C4-2B (cell line): ENCODE data around the gene FBXO34.
"Not testable (repeated sequence)": the region's sequence is repeated elsewhere in the genome, so short reads cannot be mapped to it uniquely, and the experiment has no call there.

ENCODE experiments used
- H3K27ac ChIP-seq: fragments of 450-650 bp; 2 replicates; pipeline ENCODE4 v1.5.1; 2017
- ZFX ChIP-seq: fragments of 450-650 bp; IDR thresholded peaks from 2 replicates; pipeline ENCODE4 v1.6.1; 2017
- TF ChIP-seq, protein P1 (sequence below): fragments of 450-650 bp; conservative IDR thresholded peaks from 2 replicates; pipeline ENCODE4 v1.5.1; 2017; ENCODE audit warnings: mild to moderate bottlenecking

FBXO34 gene

DNA sequence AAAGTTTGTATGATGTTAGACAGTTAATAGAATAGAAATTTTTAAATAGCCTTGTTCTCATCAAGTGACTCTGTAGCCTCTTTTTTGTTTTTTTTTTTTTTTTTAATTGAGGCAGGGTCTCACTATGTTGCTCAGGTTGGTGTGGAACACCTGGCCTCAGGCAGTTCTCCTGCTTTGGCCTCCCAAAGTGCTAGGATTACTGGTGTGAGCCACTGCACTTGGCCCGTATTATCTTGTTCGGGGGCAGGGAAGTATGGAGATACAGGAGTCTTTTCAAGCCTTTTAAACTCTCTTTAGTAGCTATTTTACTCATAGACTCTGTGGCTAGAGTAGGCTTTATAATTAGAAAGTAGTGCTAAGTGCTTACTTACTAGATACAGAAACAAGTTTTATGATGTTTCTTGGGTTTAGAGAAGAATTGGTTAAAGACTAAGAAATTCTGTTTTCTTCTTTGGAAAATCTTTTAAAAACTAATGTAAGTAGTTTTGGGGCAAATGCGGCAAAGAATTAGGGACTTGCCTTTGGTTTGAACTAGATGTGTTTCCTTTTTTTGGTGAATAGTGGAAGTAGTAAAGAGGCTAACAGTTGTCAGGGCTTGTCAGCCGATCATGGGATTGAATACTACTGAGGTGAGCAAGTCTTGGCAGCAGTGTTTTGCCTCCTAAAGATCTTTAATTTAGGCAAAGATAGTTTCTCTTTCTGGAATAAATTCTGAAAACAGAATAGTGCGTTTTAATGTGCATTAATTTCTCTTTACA lies 31.3 kb downstream of the FBXO34 start:
- TF ChIP-seq, protein P1, sequence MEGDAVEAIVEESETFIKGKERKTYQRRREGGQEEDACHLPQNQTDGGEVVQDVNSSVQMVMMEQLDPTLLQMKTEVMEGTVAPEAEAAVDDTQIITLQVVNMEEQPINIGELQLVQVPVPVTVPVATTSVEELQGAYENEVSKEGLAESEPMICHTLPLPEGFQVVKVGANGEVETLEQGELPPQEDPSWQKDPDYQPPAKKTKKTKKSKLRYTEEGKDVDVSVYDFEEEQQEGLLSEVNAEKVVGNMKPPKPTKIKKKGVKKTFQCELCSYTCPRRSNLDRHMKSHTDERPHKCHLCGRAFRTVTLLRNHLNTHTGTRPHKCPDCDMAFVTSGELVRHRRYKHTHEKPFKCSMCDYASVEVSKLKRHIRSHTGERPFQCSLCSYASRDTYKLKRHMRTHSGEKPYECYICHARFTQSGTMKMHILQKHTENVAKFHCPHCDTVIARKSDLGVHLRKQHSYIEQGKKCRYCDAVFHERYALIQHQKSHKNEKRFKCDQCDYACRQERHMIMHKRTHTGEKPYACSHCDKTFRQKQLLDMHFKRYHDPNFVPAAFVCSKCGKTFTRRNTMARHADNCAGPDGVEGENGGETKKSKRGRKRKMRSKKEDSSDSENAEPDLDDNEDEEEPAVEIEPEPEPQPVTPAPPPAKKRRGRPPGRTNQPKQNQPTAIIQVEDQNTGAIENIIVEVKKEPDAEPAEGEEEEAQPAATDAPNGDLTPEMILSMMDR: no peak
- no peak for TF ChIP-seq ZFX
- no peak overlapping the region for H3K27ac ChIP-seq

DNA sequence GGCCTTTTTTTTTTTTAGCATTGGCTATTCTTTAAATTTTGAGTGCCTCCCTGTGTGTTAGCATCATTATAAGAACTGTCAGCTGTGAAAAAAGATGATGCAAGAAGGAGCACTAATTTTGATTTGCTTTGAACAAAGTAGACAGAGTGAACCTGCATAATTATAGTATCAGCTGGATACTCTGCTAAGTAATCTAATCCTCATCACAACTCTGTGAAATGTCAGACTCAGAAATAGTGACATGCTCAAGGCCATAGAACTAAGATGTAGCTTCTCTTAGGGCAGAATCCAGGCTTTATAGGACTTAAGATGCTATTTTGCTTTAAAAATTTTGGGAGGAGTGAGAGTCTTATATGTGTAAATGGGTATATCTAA lies 31.9 kb downstream of the FBXO34 start:
- H3K27ac ChIP-seq: no peak overlapping the region
- TF ChIP-seq, protein P1: no peak
- no peak for TF ChIP-seq ZFX

DNA sequence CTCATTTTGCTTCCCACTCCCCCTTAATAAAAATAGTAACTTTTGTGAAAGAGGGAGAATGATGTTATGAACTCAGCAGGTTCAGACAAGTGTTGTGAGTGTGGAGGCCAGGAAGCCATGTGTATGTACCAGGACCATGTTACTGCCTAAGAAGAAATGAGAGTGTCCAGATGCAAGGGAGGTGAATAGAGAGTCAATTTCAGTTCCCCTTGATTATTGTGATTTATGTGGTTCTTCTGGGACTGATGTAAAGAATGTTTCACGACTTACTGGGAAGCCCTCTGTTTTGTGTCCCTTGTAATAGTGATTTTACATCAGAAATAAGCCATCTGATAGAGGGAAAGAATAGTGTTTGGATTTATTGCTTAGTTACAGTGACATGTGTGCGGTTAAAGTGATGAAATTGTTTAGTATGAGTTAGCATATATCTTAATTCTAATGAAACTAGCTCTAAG lies 32.5 kb downstream of the FBXO34 start:
- H3K27ac ChIP-seq: no peak overlapping the region
- TF ChIP-seq, protein P1: no peak
- TF ChIP-seq ZFX: no peak

DNA sequence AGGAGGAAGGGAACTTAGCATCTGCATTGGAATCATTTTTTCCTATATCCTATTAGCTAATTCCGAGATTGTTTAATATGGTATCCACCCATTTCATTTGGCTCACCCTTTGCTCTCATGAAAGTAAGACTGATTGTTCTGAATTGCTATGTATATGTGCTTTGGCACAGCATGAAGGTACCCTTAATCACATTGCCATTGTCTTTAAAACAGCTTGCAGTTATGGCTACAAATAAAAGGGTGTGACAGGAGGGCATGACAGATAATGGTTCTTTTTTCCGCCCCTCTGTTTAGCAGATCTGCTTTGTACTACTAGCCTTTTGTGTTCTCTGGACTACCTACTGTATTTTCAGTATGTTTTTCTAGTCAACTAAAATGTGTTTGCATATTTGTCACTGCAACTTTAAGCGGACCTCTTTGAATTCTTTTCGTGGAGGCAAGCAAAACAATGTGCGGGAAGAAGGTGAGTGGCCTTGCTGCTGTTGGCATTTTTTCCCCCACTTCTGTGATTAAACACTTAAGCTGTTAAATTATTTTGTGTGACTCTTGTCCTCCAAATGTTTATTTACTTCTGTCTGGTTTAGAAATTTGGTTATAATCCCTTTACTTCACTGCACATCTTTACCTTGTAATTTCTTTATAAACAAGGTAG lies 35.8 kb downstream of the FBXO34 start:
- TF ChIP-seq, protein P1: no peak
- TF ChIP-seq ZFX: no peak
- no peak overlapping the region for H3K27ac ChIP-seq

DNA sequence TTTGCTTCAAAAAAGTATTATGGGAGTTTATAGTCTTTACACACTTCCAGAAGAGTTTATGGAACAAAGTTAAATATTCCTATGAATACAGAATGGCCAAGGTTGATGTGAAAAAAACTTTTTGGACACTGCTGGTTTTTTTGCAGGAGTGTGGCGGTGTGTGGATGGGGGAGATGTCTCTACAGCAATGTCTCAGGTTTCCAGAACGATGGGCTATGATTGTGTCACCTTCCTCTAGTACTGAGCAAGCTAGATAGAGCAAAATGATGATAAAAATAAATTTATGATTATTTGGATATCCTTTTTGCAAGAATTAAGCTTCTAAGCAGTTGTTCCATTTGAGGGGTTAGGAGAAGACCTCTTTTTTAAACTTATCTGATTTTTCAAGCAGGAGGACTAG lies 37.9 kb downstream of the FBXO34 start:
- no peak overlapping the region for H3K27ac ChIP-seq
- TF ChIP-seq, protein P1: no peak
- TF ChIP-seq ZFX: no peak

DNA sequence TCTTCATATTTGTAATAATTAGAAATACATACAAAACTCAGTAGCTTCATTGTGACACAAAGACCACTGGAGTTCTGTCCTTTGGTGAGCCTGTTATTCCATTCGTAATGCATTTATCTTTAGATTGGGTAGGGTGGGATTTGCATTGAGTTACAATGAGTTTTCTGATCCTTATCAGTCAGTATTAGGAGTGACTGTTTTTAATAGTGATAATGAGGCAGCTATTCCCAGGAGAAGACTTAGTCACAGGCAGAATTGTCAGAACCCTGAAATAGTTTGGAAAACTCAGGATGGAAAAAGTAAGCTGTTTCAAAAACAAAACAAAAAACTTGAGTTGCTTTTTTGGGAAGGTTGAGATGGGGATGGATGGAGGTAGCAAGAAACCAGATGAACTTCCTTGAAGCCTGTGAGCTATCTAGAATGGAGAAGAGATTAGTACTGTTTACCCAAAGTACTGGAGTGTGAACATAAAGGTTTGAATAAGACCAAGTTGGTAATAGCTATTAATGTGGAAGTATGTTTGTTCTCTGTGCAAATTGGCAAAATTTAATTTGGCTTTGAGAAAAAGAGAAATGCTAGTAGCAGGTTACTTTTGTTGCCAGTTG lies 38.6 kb downstream of the FBXO34 start:
- TF ChIP-seq, protein P1: no peak
- TF ChIP-seq ZFX: no peak
- no peak overlapping the region for H3K27ac ChIP-seq

DNA sequence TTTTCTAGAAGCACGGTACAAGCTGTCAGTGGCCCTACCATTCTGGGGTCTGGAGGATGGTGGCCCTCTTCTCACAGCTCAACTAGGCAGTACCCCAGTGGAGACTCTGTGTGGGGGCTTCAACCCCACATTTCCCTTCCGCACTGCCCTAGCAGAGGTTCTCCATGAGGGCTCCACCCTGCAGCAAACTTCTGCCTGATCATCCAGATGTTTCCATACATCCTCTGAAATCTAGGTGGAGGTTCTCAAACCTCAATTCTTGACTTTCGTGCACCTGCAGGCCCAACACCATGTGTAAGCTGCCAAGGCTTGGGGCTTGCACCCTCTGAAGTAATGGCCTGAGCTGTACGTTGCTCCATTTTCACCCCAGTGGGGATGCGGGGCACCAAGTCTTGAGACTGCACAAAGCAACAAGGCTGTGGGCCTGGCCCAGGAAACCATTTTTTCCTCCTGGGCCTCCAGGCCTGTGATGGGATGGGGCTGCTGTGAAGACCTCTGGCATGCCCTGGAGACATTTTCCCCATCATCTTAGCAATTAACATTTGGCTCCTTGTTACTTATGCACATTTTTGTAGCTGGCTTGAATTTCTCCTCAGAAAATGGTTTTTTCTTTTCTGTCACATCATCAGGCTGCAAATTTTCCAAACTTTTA lies 41.3 kb downstream of the FBXO34 start:
- not testable (repeated sequence) for H3K27ac ChIP-seq
